Measurements from ENCODE around the gene C10orf143. TPM values are rescaled to one million over a fixed set of nuclear protein-coding genes. Genes with fewer than 3 reads are reported as not detected.

The C10orf143 gene
- total and polyA plus RNA-seq, 2 of the 8 experiments (the other 6 are each of a cell fraction or from before 2014, with no cell fraction given): 1.6 to 2.0 TPM

- TF ChIP-seq CHD7 (IDR thresholded peaks at IDR 0.05; ENCODE audit: insufficient replicate concordance, low read length): no peak
- TF ChIP-seq BCL11A (IDR thresholded peaks at IDR 0.05; ENCODE audit: low read depth in 2 of 2, low read length in 2 of 2): no peak
- no peak for TF ChIP-seq BACH1 (IDR thresholded peaks at IDR 0.05; ENCODE audit: low read length)
Measured at GRCh38 chr10:130062976-130063375, 47.7 kb downstream of the C10orf143 start (continued).

Data from H1 (cell line).